K562 (cell line): ENCODE measurements around the gene MED15. TPM values are rescaled to one million over a fixed set of nuclear protein-coding genes. Genes with fewer than 3 reads are reported as not detected.

Experiments
- CBX1 ChIP-seq: sonication (generic); IDR thresholded peaks from 2 replicates; pipeline ENCODE4 v1.6.1; 2016; ENCODE audit warnings: antibody characterized with exemption, low read depth, mild to moderate bottlenecking
- CEBPZ ChIP-seq: fragments of 150-350 bp; IDR thresholded peaks from 2 replicates; pipeline ENCODE4 v1.6.1; 2014; ENCODE audit warnings: low read depth, mild to moderate bottlenecking, low read length, borderline replicate concordance
- ELF1 ChIP-seq: fragments of 200-800 bp; sonication (Bioruptor generic); IDR thresholded peaks from 2 replicates; pipeline ENCODE4 v1.6.1; 2016; ENCODE audit warnings: missing genetic modification characterization, missing compliant biosample characterization
- FOXO4 ChIP-seq: fragments of 450-650 bp; formaldehyde crosslinking; IDR thresholded peaks from 2 replicates; pipeline ENCODE4 v1.4.0; 2020; ENCODE audit warnings: mild to moderate bottlenecking, moderate library complexity
- MYBL2 ChIP-seq, 2 experiments: fragments of 450-650 bp in 1 of 2; sonication (generic) in 1 of 2; formaldehyde crosslinking in 1 of 2; IDR thresholded peaks; 2 replicates each; pipeline versions ENCODE4 v1.6.1 to v1.8.1; 2017 to 2022; ENCODE audit warnings: borderline replicate concordance in 1 of 2, inconsistent platforms in 1 of 2, low read depth in 1 of 2, mild to moderate bottlenecking in 1 of 2, missing genetic modification reagents in 1 of 2, moderate library complexity in 1 of 2
- POLR2H ChIP-seq: IDR thresholded peaks from 2 replicates; pipeline ENCODE4 v1.6.1; 2016; ENCODE audit warnings: missing genetic modification characterization, low read depth, mild to moderate bottlenecking, control low read depth, missing compliant biosample characterization, moderate library complexity
- POU5F1 ChIP-seq: fragments of 150-350 bp; IDR thresholded peaks from 2 replicates; pipeline ENCODE4 v1.6.1; 2014; ENCODE audit warnings: borderline replicate concordance, low read length, low read depth, mild to moderate bottlenecking; ENCODE audit not compliant: partially characterized antibody
- ZBTB49 ChIP-seq: sonication (generic); formaldehyde crosslinking; IDR thresholded peaks from 2 replicates; pipeline ENCODE4 v1.8.0; 2022; ENCODE audit warnings: missing genetic modification reagents, mild to moderate bottlenecking, borderline replicate concordance
- ZBTB5 ChIP-seq: fragments of 450-650 bp; IDR thresholded peaks from 2 replicates; pipeline ENCODE4 v1.6.1; 2017; ENCODE audit warnings: antibody characterized with exemption
- ZNF140 ChIP-seq: fragments of 250-450 bp; sonication (Bioruptor Pico); IDR thresholded peaks from 2 replicates; pipeline ENCODE4 v1.8.0; 2021; ENCODE audit warnings: moderate library complexity, mild to moderate bottlenecking, inconsistent platforms
- ZNF316 ChIP-seq: fragments of 450-650 bp; IDR thresholded peaks from 2 replicates; pipeline ENCODE4 v1.6.1; 2016
- ZNF324 ChIP-seq: fragments of 250-450 bp; sonication (Bioruptor Pico); IDR thresholded peaks from 2 replicates; pipeline ENCODE4 v1.4.0; 2020; ENCODE audit warnings: mild to moderate bottlenecking
- ZNF436 ChIP-seq: fragments of 250-450, 450-650 bp; sonication (Bioruptor Pico); formaldehyde crosslinking; IDR thresholded peaks from 2 replicates; pipeline ENCODE4 v1.7.0; 2020; ENCODE audit warnings: mild to moderate bottlenecking
- ZNF445 ChIP-seq: fragments of 250-450 bp; sonication (Bioruptor Pico); IDR thresholded peaks from 2 replicates; pipeline ENCODE4 v1.4.0; 2020; ENCODE audit warnings: low read depth, mild to moderate bottlenecking, moderate library complexity
- polyA plus RNA-seq, 8 experiments: library from polyadenylated mRNA; depleted of rRNA in 4 of 8; stranded (reverse) in 5 of 8; unstranded in 3 of 8; fragments of >200 nt; fragmentation: Nextera tagmentation in 2 of 8; fragmentation: Illumina TruSeq in 1 of 8; extraction: Ambion mirVana in 2 of 8; extraction: Trizol in 1 of 8; gene quantifications; 2 replicates each; pipeline versions ENCODE4 v1.2.1 to v1.2.3, GENCODE V29; 2011 to 2014; ENCODE audit warnings: inconsistent platforms in 1 of 8, missing spikeins in 1 of 8
- total RNA-seq, 7 experiments: library from RNA; depleted of rRNA in 6 of 7; stranded (reverse); fragments of >200 nt in 6 of 7; fragmentation: Illumina TruSeq in 2 of 7; extraction: Trizol in 2 of 7; gene quantifications; 2 replicates each; pipeline versions ENCODE4 v1.2.1 to v1.2.3, GENCODE V29; 2011 to 2021; ENCODE audit warnings: low replicate concordance in 1 of 7

MED15 gene
- total and polyA plus RNA-seq, 9 of the 15 experiments (the other 6 are each of a cell fraction or from before 2014, with no cell fraction given) = 4.0 to 271 (median 60.1) TPM

GRCh38 chr22:20506543-20507252, 712 bp upstream of the MED15 start (continued):
- TF ChIP-seq ZNF316 (no peak), CEBPZ (no peak), ZNF436 (CRISPR knock-in tag) (no peak), ZNF324 (CRISPR knock-in tag) (no peak), POU5F1 (no peak), ZNF140 (CRISPR knock-in tag) (no peak), ZNF445 (CRISPR knock-in tag) (no peak), CBX1 (no peak), MYBL2 (IDR thresholded peaks at IDR 0.05; ENCODE audit: low read depth) (no peak), MYBL2 (CRISPR knock-in tag; IDR thresholded peaks at IDR 0.05; ENCODE audit: borderline replicate concordance) (no peak), ZBTB49 (CRISPR knock-in tag) (peak; percentile 87; the same call in 1 of the 2 replicates), POLR2H (tag) (no peak), FOXO4 (CRISPR knock-in tag) (no peak), ZBTB5 (no peak), ELF1 (tag) (no peak)
